Measurements from ENCODE around the gene HPSE.
A peak's percentile ranks its signal among the peaks of the same experiment; 100 is the strongest.
"Not testable (repeated sequence)": the region's sequence is repeated elsewhere in the genome, so short reads cannot be mapped to it uniquely, and the experiment has no call there.

HPSE gene

DNA sequence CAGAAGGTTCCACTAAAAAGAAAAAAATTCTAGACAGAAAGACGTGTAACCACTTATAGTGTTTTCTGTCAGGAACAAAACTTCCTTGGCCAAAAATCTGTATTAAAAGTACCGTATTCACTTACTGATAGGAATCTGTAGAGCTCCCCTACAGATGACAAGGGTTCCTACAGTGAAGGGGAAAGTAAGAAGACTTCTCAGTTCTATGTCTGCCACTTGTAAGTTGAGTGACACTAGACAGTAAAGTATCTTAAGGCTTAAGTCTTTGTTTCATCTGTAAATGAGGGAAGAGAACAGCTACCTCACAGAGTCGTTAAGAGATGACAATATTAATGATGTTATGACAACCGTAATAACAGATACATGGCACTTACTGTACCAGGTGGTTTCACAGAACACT is 53.3 kb downstream of the HPSE start:
- DNase-seq = no peak

- no peak for DNase-seq
Observed at GRCh38 chr4:83276299-83277040, 58.2 kb downstream of the HPSE start.

- not testable (repeated sequence) for DNase-seq
Observed at GRCh38 chr4:83273926-83274325, 60.7 kb downstream of the HPSE start.

DNA sequence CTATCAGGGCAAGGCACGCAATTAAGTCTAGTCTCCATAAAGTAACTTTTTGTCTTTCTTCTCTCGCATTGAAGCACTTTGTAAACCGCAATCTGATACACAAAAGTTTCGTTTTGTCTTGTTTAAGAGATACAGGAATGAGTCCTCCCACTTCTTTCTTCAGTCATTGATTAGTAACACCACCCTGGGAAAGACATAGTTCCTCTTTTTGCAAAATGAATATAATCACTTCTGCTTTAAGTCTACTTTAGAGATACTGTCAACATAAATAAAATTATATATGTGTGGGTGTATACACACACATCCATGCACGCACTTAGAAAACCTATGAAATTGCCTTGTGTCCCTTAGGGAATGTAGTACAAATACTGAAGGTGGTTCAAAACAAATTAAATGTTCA is 61.7 kb downstream of the HPSE start:
- DNase-seq = no peak

- DNase-seq = no peak
Observed at GRCh38 chr4:83269256-83269655, 65.4 kb downstream of the HPSE start.

GRCh38 chr4:83268491-83268890 is 66.2 kb downstream of the HPSE start:
- no peak for DNase-seq

GRCh38 chr4:83267830-83268475 is 66.7 kb downstream of the HPSE start:
- no peak for DNase-seq

GRCh38 chr4:83267121-83267829 is 67.4 kb downstream of the HPSE start:
- DNase-seq = no peak

DNA sequence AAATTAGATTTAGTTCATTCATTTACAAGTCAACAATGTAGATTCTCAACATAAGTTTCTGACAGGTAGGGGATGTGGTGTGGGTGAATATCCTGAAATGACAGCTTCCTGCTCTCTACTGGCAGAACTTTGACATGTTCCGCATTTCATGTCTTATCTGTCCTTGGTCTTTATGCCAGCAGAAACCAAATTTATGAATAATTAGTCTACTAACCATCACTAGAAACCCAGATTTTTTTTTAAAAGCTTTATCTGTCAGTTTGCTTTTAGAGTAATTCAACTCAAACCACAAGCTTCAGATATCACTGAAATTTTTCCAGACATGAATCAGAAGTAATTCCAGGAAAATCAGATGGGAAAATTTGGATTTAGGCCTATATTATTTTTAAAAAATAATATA is 68.0 kb downstream of the HPSE start:
- DNase-seq = no peak

GRCh38 chr4:83263106-83263505 is 71.5 kb downstream of the HPSE start:
- DNase-seq = no peak

DNA sequence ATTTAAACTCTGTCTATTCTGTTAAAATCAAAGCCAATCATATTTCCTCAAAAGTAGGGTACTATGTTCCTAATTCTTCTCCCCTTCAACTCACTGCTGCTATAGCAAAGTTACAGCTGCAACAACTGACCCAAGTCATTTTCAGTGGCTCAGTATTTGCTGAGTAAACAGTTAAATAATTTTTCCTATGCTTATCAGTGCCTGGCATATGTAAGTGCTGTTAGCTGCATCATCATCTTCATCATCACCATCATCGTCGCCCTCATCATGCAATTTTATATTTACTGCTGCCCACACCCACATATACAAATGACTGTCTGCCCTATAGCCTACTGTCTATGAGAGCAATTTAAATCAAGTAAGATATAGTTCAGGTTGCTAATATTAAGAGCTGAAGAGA is 72.0 kb downstream of the HPSE start:
- no peak for DNase-seq

GRCh38 chr4:83261307-83261706 is 73.3 kb downstream of the HPSE start:
- DNase-seq = no peak

DNA sequence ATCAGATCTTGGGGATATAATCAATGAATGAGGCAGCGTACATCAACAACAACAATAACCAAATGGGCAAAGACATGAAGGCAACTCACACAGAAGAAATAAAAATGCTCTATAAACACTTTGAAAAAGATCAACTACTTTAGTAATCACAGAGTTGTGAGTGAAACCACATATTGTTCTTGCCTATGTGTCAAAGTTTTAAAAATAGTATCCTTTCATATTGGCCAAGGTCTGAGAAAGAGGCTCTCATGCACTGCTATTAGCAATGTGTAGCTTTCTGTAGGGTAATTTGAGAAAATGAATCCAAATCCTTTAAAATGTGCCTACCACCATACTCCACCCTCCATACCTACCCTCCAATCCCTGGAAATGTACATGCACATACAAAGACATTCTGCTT is 75.1 kb downstream of the HPSE start:
- no peak for DNase-seq

DNA sequence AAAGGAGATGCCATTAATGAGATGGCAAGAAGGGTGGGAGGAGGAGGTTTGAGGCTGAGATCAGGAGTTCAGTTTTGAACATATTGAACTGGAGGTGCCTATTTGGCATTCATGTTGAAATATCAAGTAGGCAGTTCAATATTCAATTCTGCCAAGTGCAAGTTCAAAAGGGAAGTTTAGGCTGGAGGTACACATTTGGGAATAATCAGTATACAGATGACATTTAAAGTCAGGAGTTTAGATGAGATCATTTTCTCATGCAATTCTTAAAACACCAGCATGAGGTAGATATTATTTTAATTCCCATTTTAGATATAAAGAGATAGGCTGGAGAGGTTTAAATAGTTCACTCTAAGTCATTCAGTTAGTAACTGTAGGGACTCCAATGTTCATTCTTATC is 76.2 kb downstream of the HPSE start:
- no peak for DNase-seq

- DNase-seq = no peak
Observed at GRCh38 chr4:83257811-83258210, 76.8 kb downstream of the HPSE start.

DNA sequence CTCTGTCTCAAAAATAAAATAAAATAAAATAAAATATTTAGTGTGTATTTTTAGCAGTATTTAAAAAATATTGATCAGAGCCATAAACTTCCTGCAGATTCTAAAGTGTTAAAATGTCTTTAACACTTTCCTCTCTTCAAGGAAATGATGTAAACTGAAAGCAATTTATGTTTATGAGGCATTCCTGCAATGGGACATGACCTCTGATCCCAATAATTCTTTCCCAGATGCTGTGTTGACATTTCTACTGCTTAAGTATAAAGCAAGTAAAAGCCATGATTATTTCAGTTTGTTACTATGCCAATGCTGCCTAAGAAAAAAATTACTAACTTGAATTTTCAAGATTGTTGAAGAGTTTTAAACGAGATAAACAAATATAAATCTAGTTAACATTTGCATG is 79.1 kb downstream of the HPSE start:
- DNase-seq = peak; percentile 23 to 61

DNA sequence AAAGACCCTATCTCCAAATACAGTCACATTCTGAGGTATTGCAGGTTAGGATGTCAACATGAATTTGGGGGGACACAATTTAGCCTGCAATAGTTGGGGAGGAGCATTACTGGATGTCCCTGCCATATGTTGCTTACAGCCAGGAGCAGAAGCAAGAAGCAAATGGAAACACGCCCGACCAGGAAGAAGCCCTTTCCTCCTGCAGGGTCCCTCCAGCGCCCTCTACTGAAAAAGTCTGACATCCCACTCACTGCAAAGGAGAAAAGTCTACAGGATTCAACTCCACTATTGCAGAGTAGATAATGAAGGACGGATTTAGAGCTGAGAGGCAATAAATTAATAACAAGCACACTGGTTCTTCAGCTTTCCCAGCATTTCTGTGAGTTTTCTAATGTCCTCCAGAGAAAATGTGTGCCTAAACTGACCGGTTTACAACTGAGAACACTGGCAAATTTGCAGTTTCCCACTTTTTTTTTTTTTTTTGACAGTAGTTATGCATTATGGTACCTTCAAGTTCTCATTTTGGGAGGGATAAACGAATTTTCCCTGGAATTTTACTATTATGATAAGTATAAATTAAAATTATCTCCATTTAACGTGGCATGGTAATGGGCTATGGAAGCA is 81.8 kb downstream of the HPSE start:
- peak in 1 of 2 experiments; percentile 36 for DNase-seq

GRCh38 chr4:83251447-83251830 is 83.2 kb downstream of the HPSE start:
- no peak for DNase-seq

GRCh38 chr4:83250687-83251446 is 83.8 kb downstream of the HPSE start:
- no peak for DNase-seq

GRCh38 chr4:83248486-83248885 is 86.2 kb downstream of the HPSE start:
- DNase-seq = no peak

DNA sequence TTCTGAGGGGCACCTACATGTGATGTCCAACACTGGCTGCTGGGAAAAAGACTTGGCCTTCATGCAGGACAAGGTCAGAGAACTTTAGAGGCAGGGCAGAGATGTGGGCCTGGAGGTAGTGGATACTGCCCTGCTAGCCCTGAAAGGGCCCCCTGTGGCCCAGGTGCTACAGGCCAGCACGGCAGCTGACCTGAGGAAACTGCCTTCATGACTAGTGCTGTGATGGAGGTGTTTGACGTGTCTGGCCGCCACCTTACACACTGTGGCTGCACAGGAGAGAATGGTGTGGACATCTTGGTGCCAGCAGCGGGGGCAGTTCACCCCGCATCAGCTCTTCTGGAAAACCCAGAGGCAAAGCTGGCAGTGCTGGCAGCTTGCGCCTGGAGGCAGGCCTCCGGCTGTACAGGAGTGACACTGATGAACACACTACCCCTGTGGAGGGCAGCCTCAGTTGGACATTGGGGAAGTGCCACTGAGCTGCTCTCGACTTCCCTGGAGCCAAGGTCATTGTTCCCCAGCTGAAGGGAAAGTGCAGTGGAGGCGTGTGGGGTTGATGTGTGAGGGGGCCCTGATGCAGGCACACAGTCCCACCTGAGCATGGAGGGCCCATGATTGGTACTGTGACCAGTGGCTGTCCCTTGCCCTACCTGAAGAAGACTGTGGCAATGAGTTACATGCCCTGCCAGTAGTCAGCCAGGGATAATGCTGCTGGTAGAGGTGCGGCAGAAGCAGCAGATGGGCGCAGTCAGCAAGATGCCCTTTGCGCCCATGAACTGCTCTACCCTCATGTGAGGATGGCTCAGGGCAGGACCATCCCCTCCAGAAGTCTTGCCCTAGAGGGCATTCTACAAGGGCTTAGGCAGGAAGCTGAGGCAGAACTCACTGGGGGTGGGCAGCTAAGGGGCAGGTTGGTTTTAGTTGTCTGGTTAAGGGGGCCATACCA is 87.0 kb downstream of the HPSE start:
- no peak for DNase-seq
